Choroid plexus epithelial cell (primary cell): ENCODE measurements around the gene ZNF585A.
"Not testable (repeated sequence)": the region's sequence is repeated elsewhere in the genome, so short reads cannot be mapped to it uniquely, and the experiment has no call there.

Experiments
- DNase-seq: peaks from one replicate; pipeline ENCODE4 v3.0.0-alpha.2; 2010; ENCODE audit warnings: low read depth
- H3K4me3 ChIP-seq: 2 replicates; pipeline ENCODE4 v1.5.1; 2011; ENCODE audit warnings: low read depth, mild to moderate bottlenecking, control low read depth, low read length, moderate library complexity
- CTCF ChIP-seq: conservative IDR thresholded peaks from 2 replicates; pipeline ENCODE4 v1.5.1; 2011; ENCODE audit warnings: low read depth, mild to moderate bottlenecking, control low read depth, inconsistent platforms, low read length, moderate library complexity

ZNF585A gene

GRCh38 chr19:37127999-37128820 is 44.3 kb downstream of the ZNF585A start:
- no peak for TF ChIP-seq CTCF
- DNase-seq: no peak
- H3K4me3 ChIP-seq: no peak overlapping the region

- not testable (repeated sequence) for H3K4me3 ChIP-seq, DNase-seq
Measured at GRCh38 chr19:37122093-37122492, 50.4 kb downstream of the ZNF585A start.

- DNase-seq: no peak
- no peak overlapping the region for H3K4me3 ChIP-seq
- peak; percentile 19 for TF ChIP-seq CTCF
Measured at GRCh38 chr19:37114001-37114400, 58.5 kb downstream of the ZNF585A start.

GRCh38 chr19:37111753-37112152 is 60.7 kb downstream of the ZNF585A start:
- DNase-seq: peak; percentile 8
- peak; percentile 21 for TF ChIP-seq CTCF
- not testable (repeated sequence) for H3K4me3 ChIP-seq

- H3K4me3 ChIP-seq, DNase-seq: not testable (repeated sequence)
Measured at GRCh38 chr19:37104135-37104534, 68.4 kb downstream of the ZNF585A start.

- no peak overlapping the region for H3K4me3 ChIP-seq
- no peak for DNase-seq
- TF ChIP-seq CTCF: no peak
Measured at GRCh38 chr19:37098570-37098969, 73.9 kb downstream of the ZNF585A start.

- no peak for TF ChIP-seq CTCF
- peak; percentile 12 for DNase-seq
- H3K4me3 ChIP-seq: no peak overlapping the region
Measured at GRCh38 chr19:37095859-37096258, 76.6 kb downstream of the ZNF585A start.
